Measurements from ENCODE around the gene AUH.
A peak's percentile ranks its signal among the peaks of the same experiment; 100 is the strongest.

AUH gene

GRCh38 chr9:91305596-91306295, 56.0 kb downstream of the AUH start:
- no peak overlapping the region for H3K27ac ChIP-seq
- no peaks in the 10 kb centered on the region for H3K9me3 ChIP-seq
- no peak overlapping the region for H3K4me3 ChIP-seq (ENCODE audit: low read depth in 1 of 2, low read length in 1 of 2)
- peaks cover 15 to 17% of the 10 kb centered on the region in 2 experiments for H3K4me1 ChIP-seq (ENCODE audit: control insufficient read depth in 1 of 2, insufficient read depth in 1 of 2, low read depth in 1 of 2, low read length in 1 of 2)
- TF ChIP-seq CTCF (IDR thresholded peaks at IDR 0.05) = no peak
- no peaks in the 10 kb centered on the region for H3K36me3 ChIP-seq
- H3K27me3 ChIP-seq = no peaks in the 10 kb centered on the region

GRCh38 chr9:91303741-91304415, 57.8 kb downstream of the AUH start:
- Histone ChIP-seq H3K27ac (no peak overlapping the region), H3K4me3 (ENCODE audit: low read depth in 1 of 2, low read length in 1 of 2) (no peak overlapping the region), H3K27me3 (no peaks in the 10 kb centered on the region), H3K36me3 (no peaks in the 10 kb centered on the region), H3K4me1 (ENCODE audit: control insufficient read depth in 1 of 2, insufficient read depth in 1 of 2, low read depth in 1 of 2, low read length in 1 of 2) (peaks cover 15 to 17% of the 10 kb centered on the region in 2 experiments), H3K9me3 (no peaks in the 10 kb centered on the region)
- no peak for TF ChIP-seq CTCF (IDR thresholded peaks at IDR 0.05)

- peaks cover 22 to 25% of the 10 kb centered on the region in 2 experiments for H3K4me1 ChIP-seq (ENCODE audit: control insufficient read depth in 1 of 2, insufficient read depth in 1 of 2, low read depth in 1 of 2, low read length in 1 of 2)
- no peak overlapping the region for H3K4me3 ChIP-seq (ENCODE audit: low read depth in 1 of 2, low read length in 1 of 2)
- H3K27me3 ChIP-seq = no peaks in the 10 kb centered on the region
- no peaks in the 10 kb centered on the region for H3K36me3 ChIP-seq
- no peak for TF ChIP-seq CTCF (IDR thresholded peaks at IDR 0.05)
- no peaks in the 10 kb centered on the region for H3K9me3 ChIP-seq
- H3K27ac ChIP-seq = peak overlapping the region; percentile 61
Observed at GRCh38 chr9:91302831-91303230, 58.9 kb downstream of the AUH start.

- Histone ChIP-seq H3K36me3 (no peaks in the 10 kb centered on the region), H3K9me3 (no peaks in the 10 kb centered on the region), H3K27me3 (no peaks in the 10 kb centered on the region), H3K4me1 (ENCODE audit: control insufficient read depth in 1 of 2, insufficient read depth in 1 of 2, low read depth in 1 of 2, low read length in 1 of 2) (peaks cover 30 to 36% of the 10 kb centered on the region in 2 experiments), H3K4me3 (ENCODE audit: low read depth in 1 of 2, low read length in 1 of 2) (no peak overlapping the region), H3K27ac (no peak overlapping the region)
- no peak for TF ChIP-seq CTCF (IDR thresholded peaks at IDR 0.05)
Observed at GRCh38 chr9:91301161-91301560, 60.6 kb downstream of the AUH start.

- Histone ChIP-seq H3K27ac (no peak overlapping the region), H3K4me1 (ENCODE audit: control insufficient read depth in 1 of 2, insufficient read depth in 1 of 2, low read depth in 1 of 2, low read length in 1 of 2) (peaks cover 21 to 27% of the 10 kb centered on the region in 2 experiments), H3K9me3 (no peaks in the 10 kb centered on the region), H3K27me3 (no peaks in the 10 kb centered on the region), H3K4me3 (ENCODE audit: low read depth in 1 of 2, low read length in 1 of 2) (no peak overlapping the region), H3K36me3 (peaks cover 23% of the 10 kb centered on the region)
- TF ChIP-seq CTCF (IDR thresholded peaks at IDR 0.05) = no peak
Observed at GRCh38 chr9:91298311-91298710, 63.4 kb downstream of the AUH start.
